H9 (cell line): Measurements from ENCODE around the gene LRFN2. TPM values are rescaled to one million over a fixed set of nuclear protein-coding genes. Genes with fewer than 3 reads are reported as not detected.

Experiments used
- DNase-seq: peaks from one replicate; pipeline ENCODE4 v3.0.0-alpha.2; 2017
- H2AFZ ChIP-seq: one replicate; pipeline ENCODE4 v1.6.1; 2013; ENCODE audit warnings: mild to moderate bottlenecking, low read length, control low read depth, moderate library complexity
- H2AK5ac ChIP-seq: 2 replicates; pipeline ENCODE4 v1.6.1; 2013; ENCODE audit warnings: low read length, control low read depth, mixed read lengths; ENCODE audit not compliant: insufficient read length
- H2BK120ac ChIP-seq: one replicate; pipeline ENCODE4 v1.6.1; 2013; ENCODE audit warnings: low read depth, mild to moderate bottlenecking, low read length, control low read depth, inconsistent platforms; ENCODE audit not compliant: poor library complexity, severe bottlenecking
- H2BK12ac ChIP-seq: 2 replicates; pipeline ENCODE4 v1.6.1; 2013; ENCODE audit warnings: low read length, control low read depth, mixed read lengths, low read depth; ENCODE audit not compliant: insufficient read length
- H2BK15ac ChIP-seq: 2 replicates; pipeline ENCODE4 v1.6.1; 2013; ENCODE audit warnings: low read depth, low read length, control low read depth
- H2BK20ac ChIP-seq: one replicate; pipeline ENCODE4 v1.6.1; 2013; ENCODE audit warnings: low read depth, mild to moderate bottlenecking, low read length, control low read depth, inconsistent platforms; ENCODE audit not compliant: poor library complexity, severe bottlenecking
- H2BK5ac ChIP-seq: 2 replicates; pipeline ENCODE4 v1.6.1; 2013; ENCODE audit warnings: low read length, control low read depth, mixed read lengths; ENCODE audit not compliant: insufficient read length
- H3K14ac ChIP-seq: 2 replicates; pipeline ENCODE4 v1.6.1; 2013; ENCODE audit warnings: low read length, control low read depth; ENCODE audit not compliant: insufficient read depth
- H3K18ac ChIP-seq: 2 replicates; pipeline ENCODE4 v1.6.1; 2013; ENCODE audit warnings: low read depth, mild to moderate bottlenecking, mixed read lengths, low read length, control low read depth; ENCODE audit not compliant: insufficient read length
- H3K23ac ChIP-seq: 2 replicates; pipeline ENCODE4 v1.6.1; 2013; ENCODE audit warnings: low read length, control low read depth, mixed read lengths, low read depth; ENCODE audit not compliant: insufficient read length
- H3K23me2 ChIP-seq: 2 replicates; pipeline ENCODE4 v1.6.1; 2013; ENCODE audit warnings: low read depth, mild to moderate bottlenecking, mixed read lengths, low read length, control low read depth; ENCODE audit not compliant: insufficient read length, poor library complexity, severe bottlenecking
- H3K27ac ChIP-seq: 2 replicates; pipeline ENCODE4 v1.5.1; 2013; ENCODE audit warnings: low read length, control low read depth, mixed read lengths, low read depth; ENCODE audit not compliant: insufficient read length
- H3K27me3 ChIP-seq: 2 replicates; pipeline ENCODE4 v1.6.1; 2013; ENCODE audit warnings: low read length, control low read depth, inconsistent platforms; ENCODE audit not compliant: insufficient read depth
- H3K4ac ChIP-seq: 2 replicates; pipeline ENCODE4 v1.6.1; 2013; ENCODE audit warnings: low read depth, mild to moderate bottlenecking, control low read depth, inconsistent platforms, low read length, moderate library complexity
- H3K4me1 ChIP-seq: 2 replicates; pipeline ENCODE4 v1.6.1; 2013; ENCODE audit warnings: low read length, control low read depth, inconsistent platforms; ENCODE audit not compliant: insufficient read depth
- H3K4me2 ChIP-seq: 2 replicates; pipeline ENCODE4 v1.6.1; 2013; ENCODE audit warnings: low read length, control low read depth, mixed read lengths; ENCODE audit not compliant: insufficient read length, insufficient read depth
- H3K56ac ChIP-seq: 2 replicates; pipeline ENCODE4 v1.6.1; 2013; ENCODE audit warnings: low read depth, mild to moderate bottlenecking, mixed read lengths, low read length, control low read depth; ENCODE audit not compliant: insufficient read length
- H3K79me1 ChIP-seq: 2 replicates; pipeline ENCODE4 v1.6.1; 2013; ENCODE audit warnings: low read depth, mild to moderate bottlenecking, moderate library complexity, low read length, control low read depth, inconsistent platforms; ENCODE audit not compliant: insufficient read depth, poor library complexity, severe bottlenecking
- H3K79me2 ChIP-seq: 2 replicates; pipeline ENCODE4 v1.6.1; 2013; ENCODE audit warnings: low read length, control low read depth, inconsistent platforms; ENCODE audit not compliant: insufficient read depth
- H3K9ac ChIP-seq: 2 replicates; pipeline ENCODE4 v1.6.1; 2013; ENCODE audit warnings: low read length, control low read depth, mixed read lengths; ENCODE audit not compliant: insufficient read length; ENCODE audit errors: extremely low read depth
- H3K9me3 ChIP-seq: one replicate; pipeline ENCODE4 v1.6.1; 2013; ENCODE audit warnings: low read depth, low read length, inconsistent platforms; ENCODE audit not compliant: control insufficient read depth
- H3T11ph ChIP-seq: one replicate; pipeline ENCODE4 v1.6.1; 2013; ENCODE audit warnings: mild to moderate bottlenecking, low read length, control low read depth, inconsistent platforms
- H4K20me1 ChIP-seq: one replicate; pipeline ENCODE4 v1.6.1; 2013; ENCODE audit not compliant: control insufficient read depth, insufficient read length, insufficient read depth
- H4K5ac ChIP-seq: 2 replicates; pipeline ENCODE4 v1.6.1; 2013; ENCODE audit warnings: low read depth, mild to moderate bottlenecking, mixed read lengths, low read length, control low read depth; ENCODE audit not compliant: insufficient read length
- H4K8ac ChIP-seq: replicated peaks from 2 replicates; pipeline ENCODE4 v1.6.1; 2013; ENCODE audit warnings: low read length, control low read depth, mixed read lengths, low read depth; ENCODE audit not compliant: insufficient read length
- H4K91ac ChIP-seq: 2 replicates; pipeline ENCODE4 v1.6.1; 2013; ENCODE audit warnings: low read depth, mild to moderate bottlenecking, moderate library complexity, mixed read lengths, low read length, control low read depth; ENCODE audit not compliant: insufficient read length
- H3K27ac Mint-ChIP-seq, 3 experiments: 2 replicates in 2 of 3; 3 replicates in 1 of 3; pipeline ENCODE4 v1.8.0; 2020 to 2021; ENCODE audit warnings: mixed read lengths in 3 of 3, mild to moderate bottlenecking in 1 of 3, moderate library complexity in 1 of 3
- H3K27me3 Mint-ChIP-seq: 2 replicates; pipeline ENCODE4 v1.8.0; 2021; ENCODE audit warnings: low read depth, mild to moderate bottlenecking, moderate library complexity, mixed read lengths
- H3K36me3 Mint-ChIP-seq, 3 experiments: 2 replicates in 2 of 3; 3 replicates in 1 of 3; pipeline ENCODE4 v1.8.0; 2020 to 2021; ENCODE audit warnings: low read depth in 3 of 3, mixed read lengths in 3 of 3; ENCODE audit not compliant: insufficient read depth in 1 of 3
- H3K4me1 Mint-ChIP-seq, 2 experiments: 2 replicates each; pipeline ENCODE4 v1.8.0; 2020; ENCODE audit warnings: mixed read lengths in 2 of 2
- H3K4me3 Mint-ChIP-seq, 2 experiments: 2 replicates in 1 of 2; 3 replicates in 1 of 2; pipeline ENCODE4 v1.8.0; 2020 to 2021; ENCODE audit warnings: mild to moderate bottlenecking in 2 of 2, mixed read lengths in 2 of 2, moderate library complexity in 1 of 2
- H3K9me3 Mint-ChIP-seq, 2 experiments: 2 replicates in 1 of 2; 3 replicates in 1 of 2; pipeline ENCODE4 v1.8.0; 2020; ENCODE audit warnings: mild to moderate bottlenecking in 2 of 2, mixed read lengths in 2 of 2, moderate library complexity in 1 of 2
- WGBS: extraction: QIAGEN DNeasy Blood & Tissue Kit; methylation state at CpG from one replicate; pipeline ENCODE4 v1.1.7; 2013; ENCODE audit warnings: missing lambda C conversion rate, low lambda C conversion rate, mixed read lengths; ENCODE audit not compliant: insufficient read length; ENCODE audit errors: extremely low coverage; 5-methylcytosine and 5-hydroxymethylcytosine counted together
- total RNA-seq: library from RNA; stranded (reverse); gene quantifications from 2 replicates; pipeline ENCODE4 v1.2.1, GENCODE V29; 2021
- TF ChIP-seq, protein P1 (sequence below): fragments of 200-600 bp; sonication (generic); conservative IDR thresholded peaks from 3 replicates; pipeline ENCODE4 v1.8.0; 2021; ENCODE audit warnings: antibody characterized with exemption, mild to moderate bottlenecking

Gene LRFN2
- total RNA-seq, 1 experiment from 2014 or later: 0.11 TPM

DNA sequence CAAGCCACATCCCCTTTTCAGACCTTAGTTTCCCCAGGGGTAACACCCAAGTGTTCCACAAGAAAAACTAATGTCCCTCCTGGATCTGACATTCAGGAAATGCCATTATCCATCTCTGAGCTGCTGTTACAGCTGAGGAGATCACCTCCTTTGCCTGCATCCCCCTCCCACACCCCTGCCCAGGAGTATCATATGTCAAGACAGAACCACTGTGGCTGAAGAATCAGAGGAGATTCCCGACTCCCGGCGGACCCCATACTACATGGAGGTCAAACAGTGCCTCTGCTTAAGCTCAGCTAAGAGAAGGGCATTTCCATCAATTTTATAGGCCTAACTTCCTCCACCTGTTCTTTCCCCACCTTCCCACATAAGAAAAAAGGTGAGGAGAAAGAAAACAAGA, 36.8 kb upstream of the LRFN2 start:
- H3K23ac ChIP-seq: no peak overlapping the region
- H3K27ac ChIP-seq: no peak overlapping the region
- H3K14ac ChIP-seq: no peak overlapping the region
- H4K20me1 ChIP-seq: no peaks in the 10 kb centered on the region
- peaks cover 7 to 10% of the 10 kb centered on the region in 2 experiments; a peak in 4 of 5 replicates for H3K9me3 Mint-ChIP-seq
- H4K5ac ChIP-seq: no peak overlapping the region
- TF ChIP-seq, protein P1, sequence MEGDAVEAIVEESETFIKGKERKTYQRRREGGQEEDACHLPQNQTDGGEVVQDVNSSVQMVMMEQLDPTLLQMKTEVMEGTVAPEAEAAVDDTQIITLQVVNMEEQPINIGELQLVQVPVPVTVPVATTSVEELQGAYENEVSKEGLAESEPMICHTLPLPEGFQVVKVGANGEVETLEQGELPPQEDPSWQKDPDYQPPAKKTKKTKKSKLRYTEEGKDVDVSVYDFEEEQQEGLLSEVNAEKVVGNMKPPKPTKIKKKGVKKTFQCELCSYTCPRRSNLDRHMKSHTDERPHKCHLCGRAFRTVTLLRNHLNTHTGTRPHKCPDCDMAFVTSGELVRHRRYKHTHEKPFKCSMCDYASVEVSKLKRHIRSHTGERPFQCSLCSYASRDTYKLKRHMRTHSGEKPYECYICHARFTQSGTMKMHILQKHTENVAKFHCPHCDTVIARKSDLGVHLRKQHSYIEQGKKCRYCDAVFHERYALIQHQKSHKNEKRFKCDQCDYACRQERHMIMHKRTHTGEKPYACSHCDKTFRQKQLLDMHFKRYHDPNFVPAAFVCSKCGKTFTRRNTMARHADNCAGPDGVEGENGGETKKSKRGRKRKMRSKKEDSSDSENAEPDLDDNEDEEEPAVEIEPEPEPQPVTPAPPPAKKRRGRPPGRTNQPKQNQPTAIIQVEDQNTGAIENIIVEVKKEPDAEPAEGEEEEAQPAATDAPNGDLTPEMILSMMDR: no peak
- no peak overlapping the region for H2AK5ac ChIP-seq
- no peak overlapping the region for H3K4me3 Mint-ChIP-seq
- peaks cover 0 to 10% (median 2%) of the 10 kb centered on the region in 3 experiments; a peak in 3 of 7 replicates for H3K36me3 Mint-ChIP-seq
- H4K91ac ChIP-seq: no peak overlapping the region
- H2BK120ac ChIP-seq: no peak overlapping the region
- H3K4me1 Mint-ChIP-seq: peaks cover 0 to 4% of the 10 kb centered on the region in 2 experiments; a peak in 1 of 4 replicates
- no peaks in the 10 kb centered on the region for H3K27me3 ChIP-seq
- H3K9me3 ChIP-seq: no peaks in the 10 kb centered on the region
- peaks cover 8% of the 10 kb centered on the region for H3K27me3 Mint-ChIP-seq
- no peak overlapping the region for H3K18ac ChIP-seq
- WGBS: no CpG with 5 or more reads among the region's 3 CpGs
- no peaks in the 10 kb centered on the region for H3K79me1 ChIP-seq
- H3K4ac ChIP-seq: no peak overlapping the region
- H2AFZ ChIP-seq: no peak overlapping the region
- DNase-seq: no peak
- no peak overlapping the region for H3T11ph ChIP-seq
- no peak overlapping the region for H3K56ac ChIP-seq
- H3K23me2 ChIP-seq: no peaks in the 10 kb centered on the region
- H3K79me2 ChIP-seq: no peaks in the 10 kb centered on the region
- H2BK15ac ChIP-seq: no peak overlapping the region
- H2BK20ac ChIP-seq: no peak overlapping the region
- no peaks in the 10 kb centered on the region for H3K4me1 ChIP-seq
- no peak overlapping the region for H3K4me2 ChIP-seq
- no peak overlapping the region for H3K9ac ChIP-seq
- no peak overlapping the region for H3K27ac Mint-ChIP-seq
- H2BK5ac ChIP-seq: no peak overlapping the region
- H2BK12ac ChIP-seq: no peak overlapping the region
- H4K8ac ChIP-seq: no peak overlapping the region
